ENCODE data around the gene IGLL5.

GRCh38 chr22:22856885-22857606 is 30.6 kb upstream of the IGLL5 start:
- TF ChIP-seq CTCF (IDR thresholded peaks at IDR 0.05) = no peak
- no peak for TF ChIP-seq EP300 (IDR thresholded peaks at IDR 0.05)
- TF ChIP-seq POLR2A (IDR thresholded peaks at IDR 0.05) = no peak
- TF ChIP-seq POLR2AphosphoS5 (IDR thresholded peaks at IDR 0.05) = no peak

All from stomach (tissue), 4 donors.